Hypothalamus (tissue), 51 donors: ENCODE results near the gene PTCH2.
"Not testable (repeated sequence)": the region's sequence is repeated elsewhere in the genome, so short reads cannot be mapped to it uniquely, and the experiment has no call there.

Source experiments
- DNase-seq, 51 donors: peaks; one replicate each; lab custom pipeline; 2025; lab: John Stamatoyannopoulos, UW

PTCH2 gene

GRCh38 chr1:44806025-44806703 lies 36.9 kb downstream of the PTCH2 start:
- no peak for DNase-seq

DNA sequence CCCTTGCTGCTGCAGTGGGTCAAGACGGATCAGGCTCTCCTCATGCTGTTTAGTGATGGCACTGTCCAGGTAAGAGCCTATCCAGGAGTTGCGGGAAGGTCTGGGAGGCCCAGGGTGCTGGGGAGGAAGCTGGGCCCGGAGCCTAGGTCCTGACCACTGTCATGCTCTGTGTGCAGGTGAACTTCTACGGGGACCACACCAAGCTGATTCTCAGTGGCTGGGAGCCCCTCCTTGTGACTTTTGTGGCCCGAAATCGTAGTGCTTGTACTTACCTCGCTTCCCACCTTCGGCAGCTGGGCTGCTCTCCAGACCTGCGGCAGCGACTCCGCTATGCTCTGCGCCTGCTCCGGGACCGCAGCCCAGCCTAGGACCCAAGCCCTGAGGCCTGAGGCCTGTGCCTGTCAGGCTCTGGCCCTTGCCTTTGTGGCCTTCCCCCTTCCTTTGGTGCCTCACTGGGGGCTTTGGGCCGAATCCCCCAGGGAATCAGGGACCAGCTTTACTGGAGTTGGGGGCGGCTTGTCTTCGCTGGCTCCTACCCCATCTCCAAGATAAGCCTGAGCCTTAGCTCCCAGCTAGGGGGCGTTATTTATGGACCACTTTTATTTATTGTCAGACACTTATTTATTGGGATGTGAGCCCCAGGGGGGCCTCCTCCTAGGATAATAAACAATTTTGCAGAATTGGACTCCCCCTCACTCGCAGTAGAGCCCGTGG lies 37.6 kb downstream of the PTCH2 start:
- no peak for DNase-seq

- no peak for DNase-seq
Observed at GRCh38 chr1:44803312-44804095, 39.5 kb downstream of the PTCH2 start.

DNA sequence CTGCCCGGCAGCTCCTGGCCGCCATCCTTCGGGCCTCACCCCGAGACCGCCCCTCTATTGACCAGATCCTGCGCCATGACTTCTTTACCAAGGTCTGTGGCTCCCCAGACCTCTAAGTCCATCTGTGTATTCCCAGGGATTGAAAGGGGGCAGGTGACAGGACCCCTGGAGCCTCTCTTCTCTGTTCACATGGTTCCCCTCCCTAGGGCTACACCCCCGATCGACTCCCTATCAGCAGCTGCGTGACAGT lies 40.1 kb downstream of the PTCH2 start:
- no peak for DNase-seq

DNA sequence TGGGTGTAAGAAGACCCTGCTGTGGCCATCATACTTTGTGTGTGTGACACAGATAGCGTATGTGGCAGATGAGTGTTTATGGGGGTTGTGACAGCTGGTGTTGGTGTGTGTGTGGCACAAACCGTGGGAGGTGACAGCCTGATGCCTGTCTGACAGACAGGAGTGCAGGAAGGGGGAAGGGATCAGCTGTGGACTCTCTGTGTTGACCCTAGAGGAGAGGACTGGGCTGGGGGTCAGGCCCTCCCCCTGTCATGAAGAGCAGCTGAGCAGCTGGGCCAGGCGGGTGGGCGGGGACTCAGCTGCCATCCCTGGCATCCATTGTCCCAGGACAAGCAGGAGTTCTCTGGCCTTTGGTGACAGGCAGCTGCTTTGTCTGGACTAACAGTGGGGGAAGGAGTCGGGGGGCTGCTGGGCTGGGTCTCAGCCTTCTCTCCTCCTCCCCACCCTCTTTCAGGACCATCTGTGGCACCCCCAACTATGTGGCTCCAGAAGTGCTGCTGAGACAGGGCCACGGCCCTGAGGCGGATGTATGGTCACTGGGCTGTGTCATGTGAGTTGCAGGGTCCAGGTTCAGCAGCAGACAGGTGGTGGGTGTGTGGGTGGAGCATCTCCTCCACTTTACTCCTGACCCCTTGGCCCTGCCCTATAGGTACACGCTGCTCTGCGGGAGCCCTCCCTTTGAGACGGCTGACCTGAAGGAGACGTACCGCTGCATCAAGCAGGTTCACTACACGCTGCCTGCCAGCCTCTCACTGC lies 40.6 kb downstream of the PTCH2 start:
- peak in 25 of 51 donors; percentile 13 to 66 (median 39) for DNase-seq

DNA sequence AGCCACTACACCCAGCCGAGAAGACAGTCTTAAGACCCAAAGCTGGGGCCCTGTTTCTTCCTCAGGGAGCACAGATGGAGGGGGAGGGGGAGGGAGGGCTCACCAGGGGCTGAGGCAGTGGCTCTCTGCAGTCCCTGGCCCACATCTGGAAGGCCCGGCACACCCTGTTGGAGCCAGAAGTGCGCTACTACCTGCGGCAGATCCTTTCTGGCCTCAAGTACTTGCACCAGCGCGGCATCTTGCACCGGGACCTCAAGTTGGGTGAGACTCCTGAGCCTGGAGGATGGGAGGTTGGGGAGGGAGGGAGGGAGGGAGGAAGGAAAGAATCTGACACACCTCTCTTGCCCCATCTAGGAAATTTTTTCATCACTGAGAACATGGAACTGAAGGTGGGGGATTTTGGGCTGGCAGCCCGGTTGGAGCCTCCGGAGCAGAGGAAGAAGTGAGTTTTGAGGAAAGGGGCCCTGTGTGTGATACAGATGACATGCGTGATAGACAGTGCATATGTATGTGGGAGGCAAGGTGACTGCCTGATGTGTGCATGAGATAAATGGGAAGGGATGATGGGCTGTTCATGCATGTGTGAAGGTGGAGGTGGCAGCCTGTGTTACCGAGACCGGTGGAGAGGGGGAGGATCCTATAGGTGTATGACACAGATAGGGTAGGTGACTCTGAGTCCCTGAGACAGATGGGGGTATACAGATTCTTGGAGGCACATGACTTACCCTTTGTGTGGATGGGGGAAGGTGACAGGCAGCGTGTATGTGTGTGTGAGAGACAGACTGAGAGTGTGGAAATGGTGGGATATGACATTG lies 41.4 kb downstream of the PTCH2 start:
- DNase-seq, result peak in 1 of 51 donors; percentile 75

GRCh38 chr1:44799770-44800584 lies 43.1 kb downstream of the PTCH2 start, which contains the start of gene PLK3:
TSS of gene PLK3 (plus strand) at chr1:44800377. CDS start at chr1:44800464, 87 bp downstream.
- peak; percentile 74 to 100 (median 98) for DNase-seq

DNA sequence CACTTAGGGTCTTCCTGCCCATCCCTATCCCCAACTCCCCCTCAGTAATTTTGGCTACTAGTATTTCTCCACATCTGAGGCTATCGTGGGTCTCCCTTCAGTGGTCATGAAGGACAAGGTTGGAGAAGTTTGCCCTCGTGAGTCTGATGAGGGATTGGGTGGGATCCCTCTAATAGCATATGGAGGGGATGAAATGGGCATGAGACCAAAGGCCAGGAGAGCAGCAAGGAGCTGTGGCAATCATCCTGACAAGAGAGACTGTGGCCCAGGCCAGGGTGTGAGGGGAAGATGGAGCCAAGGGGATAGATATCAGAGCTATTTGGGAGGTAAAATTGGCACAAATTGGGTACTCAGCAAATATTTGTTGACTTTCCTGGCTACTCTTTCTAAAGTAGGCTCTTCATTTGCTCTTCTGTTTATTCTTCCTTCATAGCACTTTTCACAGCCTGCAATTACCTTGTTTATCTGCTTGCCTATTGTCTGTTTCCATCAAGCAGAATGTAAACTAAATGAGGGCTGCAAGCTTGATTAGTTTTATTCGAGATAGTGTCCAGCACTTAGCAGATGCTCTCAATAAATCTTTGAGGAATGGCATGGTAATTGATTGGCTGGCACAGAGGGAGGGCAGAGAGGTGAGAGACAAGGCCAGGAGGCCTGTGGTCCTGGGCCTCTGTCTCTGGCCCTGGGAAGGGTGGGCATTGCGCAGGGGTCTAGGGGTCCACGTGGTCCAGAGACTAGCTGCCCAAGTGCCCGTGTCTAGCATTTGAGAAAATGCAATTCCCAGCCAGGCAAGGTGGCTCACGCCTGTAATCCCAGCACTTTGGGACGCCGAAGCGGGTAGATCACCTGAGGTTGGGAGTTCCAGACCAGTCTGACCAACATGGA lies 44.3 kb downstream of the PTCH2 start:
- DNase-seq, result no peak

- not testable (repeated sequence) for DNase-seq
Observed at GRCh38 chr1:44797886-44798285, 45.2 kb downstream of the PTCH2 start.

DNA sequence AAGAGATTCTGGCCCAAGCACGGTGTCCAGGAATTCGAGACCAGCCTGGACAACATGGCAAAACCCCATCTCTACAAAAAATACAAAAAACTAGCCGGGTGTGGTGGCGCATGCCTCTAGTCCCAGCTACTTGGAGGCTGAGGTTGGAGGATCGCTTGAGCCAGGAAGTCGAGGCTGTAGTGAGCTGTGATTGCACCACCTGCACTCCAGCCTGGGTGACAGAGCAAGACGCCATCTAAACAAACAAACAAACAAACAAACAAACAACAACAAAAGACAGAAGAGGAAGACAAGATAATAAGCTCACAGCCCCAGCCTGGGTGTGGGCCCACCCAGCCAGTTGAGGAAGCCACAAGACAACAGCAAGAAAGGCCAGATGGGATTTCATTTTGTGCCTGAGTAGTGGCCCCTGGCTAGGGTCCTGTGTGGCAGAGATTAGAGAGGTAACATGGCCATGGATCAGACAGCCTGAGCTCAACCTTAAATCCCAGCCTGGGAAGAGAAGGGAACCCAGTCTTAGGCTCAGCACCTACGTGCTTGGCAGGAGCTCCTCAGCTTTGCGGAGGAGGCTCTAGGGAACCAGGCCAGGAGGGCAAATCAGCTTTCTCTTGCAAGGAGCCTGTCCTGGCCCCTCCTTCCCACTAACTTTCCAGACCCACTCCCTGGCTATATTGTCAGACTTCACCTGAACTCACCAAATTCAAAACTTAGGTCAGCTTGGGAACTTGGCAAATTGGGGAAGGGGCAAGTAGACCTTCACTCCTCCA lies 50.1 kb downstream of the PTCH2 start:
- DNase-seq, result no peak

GRCh38 chr1:44790968-44791801 lies 51.9 kb downstream of the PTCH2 start:
- DNase-seq, result no peak

GRCh38 chr1:44788120-44788860 lies 54.8 kb downstream of the PTCH2 start, which contains the start of gene BEST4:
TSS of gene BEST4 (minus strand) at chr1:44788170. CDS start at chr1:44787705, 465 bp downstream.
- no peak for DNase-seq

GRCh38 chr1:44787506-44787905 lies 55.5 kb downstream of the PTCH2 start:
- DNase-seq, result no peak

DNA sequence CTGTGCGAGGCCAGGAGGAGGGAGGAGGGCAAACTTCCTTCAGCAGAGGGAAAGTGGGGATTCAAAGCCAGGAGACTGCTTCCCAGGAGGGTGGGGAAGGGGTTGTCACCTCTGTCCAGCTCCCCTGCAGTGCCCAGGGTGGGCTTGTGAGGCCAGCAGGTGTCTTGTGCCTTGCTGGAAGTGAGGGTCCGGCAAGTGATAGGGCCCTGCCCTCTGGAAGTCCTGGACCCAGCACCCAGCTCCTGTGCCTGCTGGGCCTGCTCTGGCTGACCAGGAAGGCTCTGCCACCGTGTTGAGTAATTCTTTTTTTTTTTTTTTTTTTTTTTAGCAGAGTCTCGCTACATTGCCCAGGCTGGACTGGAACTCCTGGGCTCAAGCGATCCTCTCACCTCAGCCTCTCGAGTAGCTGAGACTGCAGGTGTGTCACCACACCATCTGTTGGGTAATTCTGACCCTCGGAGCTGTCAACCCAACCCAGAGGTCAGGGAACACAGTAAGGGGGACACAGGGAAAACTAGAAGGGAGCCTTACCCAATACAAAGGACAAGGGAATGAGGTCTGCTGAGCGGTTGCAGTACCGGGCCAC lies 56.1 kb downstream of the PTCH2 start:
- DNase-seq, result no peak

DNA sequence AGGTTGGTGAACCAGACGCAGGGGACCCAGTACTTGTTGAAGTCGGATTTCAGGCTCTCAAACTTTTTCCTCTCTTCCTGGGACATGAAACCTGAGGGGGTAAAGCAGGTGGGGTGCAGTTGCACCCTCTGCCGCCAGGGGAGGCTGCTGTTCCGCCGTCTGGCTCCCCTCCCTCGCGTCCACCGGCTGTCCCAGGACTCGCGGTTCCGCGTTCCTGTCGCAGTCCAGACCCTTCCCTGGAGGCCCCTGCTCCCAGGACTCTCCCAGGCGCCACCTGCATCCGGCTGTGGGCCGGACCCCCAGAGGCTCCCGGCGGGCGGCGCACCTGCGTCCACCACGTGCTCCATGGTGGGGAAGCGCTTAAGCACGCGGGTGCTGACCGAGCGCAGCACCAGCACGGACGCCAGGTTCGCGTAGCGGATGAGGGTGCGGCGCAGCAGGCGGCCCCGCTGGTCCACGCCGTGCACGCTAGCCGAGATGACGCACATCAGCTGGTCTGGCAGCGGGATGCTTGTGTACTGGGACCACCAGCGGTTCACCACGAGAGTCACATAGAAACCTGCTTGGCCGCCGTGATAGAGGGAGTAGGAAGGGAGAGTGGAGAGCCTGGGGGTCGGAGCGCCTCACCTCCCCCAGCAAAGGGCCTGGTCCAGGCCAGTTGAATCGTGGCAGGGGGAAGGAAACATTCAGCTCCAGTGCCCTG lies 56.8 kb downstream of the PTCH2 start:
- peak in 19 of 51 donors; percentile 17 to 62 (median 39) for DNase-seq
